LNCAP (cell line): ENCODE measurements around the gene PCSK4.

ENCODE experiments used
- CTCF ChIP-seq: fragments of 450-650 bp; IDR thresholded peaks from 2 replicates; pipeline ENCODE4 v1.5.1; 2017; ENCODE audit warnings: mild to moderate bottlenecking

The PCSK4 gene

GRCh38 chr19:1495799-1496713, 5.9 kb upstream of the PCSK4 start:
- TF ChIP-seq CTCF, result no peak

GRCh38 chr19:1495051-1495798, 5.1 kb upstream of the PCSK4 start:
- no peak for TF ChIP-seq CTCF

- no peak for TF ChIP-seq CTCF
These were observed 4.1 kb upstream of the PCSK4 start for GRCh38 chr19:1494115-1494815.

- TF ChIP-seq CTCF, result no peak
These were observed 2.4 kb upstream of the PCSK4 start for GRCh38 chr19:1492474-1493006.

- no peak for TF ChIP-seq CTCF
These were observed 1.7 kb upstream of the PCSK4 start for GRCh38 chr19:1491849-1492170.

GRCh38 chr19:1491114-1491848, 1.1 kb upstream of the PCSK4 start, which contains the start of gene REEP6:
Gene REEP6 (plus strand): TSS chr19:1491181. CDS start chr19:1491270, 89 bp downstream.
- TF ChIP-seq CTCF, result no peak
